ENCODE results near the gene BASP1. TPM values are rescaled to one million over a fixed set of nuclear protein-coding genes. Genes with fewer than 3 reads are reported as not detected.

BASP1 gene
- polyA plus RNA-seq, 4 donors = 0.67 to 9.5 (median 6.9) TPM

GRCh38 chr5:17272111-17272510 is 54.7 kb downstream of the BASP1 start:
- DNase-seq = no peak
- Histone ChIP-seq H3K9me3 (ENCODE audit: control insufficient read depth in 2 of 2, insufficient read depth in 1 of 2, low read depth in 1 of 2, low read length in 1 of 2) (no peaks in the 10 kb centered on the region), H3K27ac (ENCODE audit: low read depth in 1 of 3, low read length in 2 of 3) (no peak overlapping the region), H3K27me3 (ENCODE audit: control insufficient read depth in 3 of 3, insufficient read depth in 3 of 3, low read length in 3 of 3) (no peaks in the 10 kb centered on the region), H3K4me1 (ENCODE audit: control insufficient read depth in 3 of 3, insufficient read depth in 2 of 3, low read depth in 1 of 3, low read length in 2 of 3) (no peaks in the 10 kb centered on the region), H3K36me3 (ENCODE audit: control insufficient read depth in 3 of 3, insufficient read depth in 2 of 3, low read depth in 1 of 3, low read length in 3 of 3) (peaks cover 0 to 2% (median 0%) of the 10 kb centered on the region in 3 donors), H3K4me3 (ENCODE audit: low read depth in 1 of 3, low read length in 3 of 3) (no peak overlapping the region)
- WGBS, 3 donors = 76 to 87% (median 82%) methylated on average over 3 of the region's 3 CpGs
- FAIRE-seq = no peak

GRCh38 chr5:17275289-17276158 is 58.1 kb downstream of the BASP1 start:
- peaks cover 0 to 2% (median 0%) of the 10 kb centered on the region in 3 donors for H3K36me3 ChIP-seq (ENCODE audit: control insufficient read depth in 3 of 3, insufficient read depth in 2 of 3, low read depth in 1 of 3, low read length in 3 of 3)
- H3K27ac ChIP-seq (ENCODE audit: low read depth in 1 of 3, low read length in 2 of 3) = no peak overlapping the region
- no peaks in the 10 kb centered on the region for H3K4me1 ChIP-seq (ENCODE audit: control insufficient read depth in 3 of 3, insufficient read depth in 2 of 3, low read depth in 1 of 3, low read length in 2 of 3)
- H3K27me3 ChIP-seq (ENCODE audit: control insufficient read depth in 3 of 3, insufficient read depth in 3 of 3, low read length in 3 of 3) = no peaks in the 10 kb centered on the region
- H3K4me3 ChIP-seq (ENCODE audit: low read depth in 1 of 3, low read length in 3 of 3) = no peak overlapping the region
- FAIRE-seq = no peak
- WGBS, 3 donors = 96 to 97% (median 96%) methylated on average over 35 to 57 of the region's 57 CpGs
- DNase-seq = no peak
- H3K9me3 ChIP-seq (ENCODE audit: control insufficient read depth in 2 of 2, insufficient read depth in 1 of 2, low read depth in 1 of 2, low read length in 1 of 2) = no peaks in the 10 kb centered on the region

GRCh38 chr5:17276445-17276844 is 59.0 kb downstream of the BASP1 start:
- FAIRE-seq (no peak), DNase-seq (no peak)
- Histone ChIP-seq H3K27ac (ENCODE audit: low read depth in 1 of 3, low read length in 2 of 3) (no peak overlapping the region), H3K4me3 (ENCODE audit: low read depth in 1 of 3, low read length in 3 of 3) (no peak overlapping the region), H3K27me3 (ENCODE audit: control insufficient read depth in 3 of 3, insufficient read depth in 3 of 3, low read length in 3 of 3) (no peaks in the 10 kb centered on the region), H3K9me3 (ENCODE audit: control insufficient read depth in 2 of 2, insufficient read depth in 1 of 2, low read depth in 1 of 2, low read length in 1 of 2) (no peaks in the 10 kb centered on the region), H3K4me1 (ENCODE audit: control insufficient read depth in 3 of 3, insufficient read depth in 2 of 3, low read depth in 1 of 3, low read length in 2 of 3) (no peaks in the 10 kb centered on the region), H3K36me3 (ENCODE audit: control insufficient read depth in 3 of 3, insufficient read depth in 2 of 3, low read depth in 1 of 3, low read length in 3 of 3) (peaks cover 0 to 2% (median 0%) of the 10 kb centered on the region in 3 donors)
- 74 to 85% (median 78%) methylated on average over 3 of the region's 3 CpGs for WGBS, 3 donors

GRCh38 chr5:17277907-17278306 is 60.5 kb downstream of the BASP1 start:
- H3K4me3 ChIP-seq (ENCODE audit: low read depth in 1 of 3, low read length in 3 of 3) = no peak overlapping the region
- FAIRE-seq (no peak), DNase-seq (no peak)
- H3K27ac ChIP-seq (ENCODE audit: low read depth in 1 of 3, low read length in 2 of 3) = no peak overlapping the region
- H3K36me3 ChIP-seq (ENCODE audit: control insufficient read depth in 3 of 3, insufficient read depth in 2 of 3, low read depth in 1 of 3, low read length in 3 of 3) = peaks cover 0 to 2% (median 0%) of the 10 kb centered on the region in 3 donors
- no peaks in the 10 kb centered on the region for H3K9me3 ChIP-seq (ENCODE audit: control insufficient read depth in 2 of 2, insufficient read depth in 1 of 2, low read depth in 1 of 2, low read length in 1 of 2)
- H3K4me1 ChIP-seq (ENCODE audit: control insufficient read depth in 3 of 3, insufficient read depth in 2 of 3, low read depth in 1 of 3, low read length in 2 of 3) = no peaks in the 10 kb centered on the region
- 88 to 92% (median 89%) methylated on average over 5 of the region's 5 CpGs for WGBS, 3 donors
- H3K27me3 ChIP-seq (ENCODE audit: control insufficient read depth in 3 of 3, insufficient read depth in 3 of 3, low read length in 3 of 3) = no peaks in the 10 kb centered on the region

- Histone ChIP-seq H3K9me3 (ENCODE audit: control insufficient read depth in 2 of 2, insufficient read depth in 1 of 2, low read depth in 1 of 2, low read length in 1 of 2) (no peaks in the 10 kb centered on the region), H3K27me3 (ENCODE audit: control insufficient read depth in 3 of 3, insufficient read depth in 3 of 3, low read length in 3 of 3) (no peaks in the 10 kb centered on the region), H3K36me3 (ENCODE audit: control insufficient read depth in 3 of 3, insufficient read depth in 2 of 3, low read depth in 1 of 3, low read length in 3 of 3) (peaks cover 0 to 2% (median 0%) of the 10 kb centered on the region in 3 donors), H3K27ac (ENCODE audit: low read depth in 1 of 3, low read length in 2 of 3) (no peak overlapping the region), H3K4me3 (ENCODE audit: low read depth in 1 of 3, low read length in 3 of 3) (no peak overlapping the region), H3K4me1 (ENCODE audit: control insufficient read depth in 3 of 3, insufficient read depth in 2 of 3, low read depth in 1 of 3, low read length in 2 of 3) (no peaks in the 10 kb centered on the region)
- no peak for FAIRE-seq
- WGBS, 3 donors = 87 to 91% (median 87%) methylated on average over 7 of the region's 7 CpGs
- no peak for DNase-seq
Observed at GRCh38 chr5:17278931-17279330, 61.5 kb downstream of the BASP1 start.

- H3K4me1 ChIP-seq (ENCODE audit: control insufficient read depth in 3 of 3, insufficient read depth in 2 of 3, low read depth in 1 of 3, low read length in 2 of 3) = no peaks in the 10 kb centered on the region
- H3K36me3 ChIP-seq (ENCODE audit: control insufficient read depth in 3 of 3, insufficient read depth in 2 of 3, low read depth in 1 of 3, low read length in 3 of 3) = peaks cover 0 to 2% (median 0%) of the 10 kb centered on the region in 3 donors
- H3K4me3 ChIP-seq (ENCODE audit: low read depth in 1 of 3, low read length in 3 of 3) = no peak overlapping the region
- WGBS, 3 donors = 89 to 96% (median 91%) methylated on average over 2 of the region's 2 CpGs
- H3K27ac ChIP-seq (ENCODE audit: low read depth in 1 of 3, low read length in 2 of 3) = no peak overlapping the region
- FAIRE-seq (no peak), DNase-seq (no peak)
- H3K27me3 ChIP-seq (ENCODE audit: control insufficient read depth in 3 of 3, insufficient read depth in 3 of 3, low read length in 3 of 3) = no peaks in the 10 kb centered on the region
- no peaks in the 10 kb centered on the region for H3K9me3 ChIP-seq (ENCODE audit: control insufficient read depth in 2 of 2, insufficient read depth in 1 of 2, low read depth in 1 of 2, low read length in 1 of 2)
Observed at GRCh38 chr5:17279487-17279886, 62.1 kb downstream of the BASP1 start.

- no peaks in the 10 kb centered on the region for H3K36me3 ChIP-seq (ENCODE audit: control insufficient read depth in 3 of 3, insufficient read depth in 2 of 3, low read depth in 1 of 3, low read length in 3 of 3)
- FAIRE-seq = no peak
- no peak overlapping the region for H3K4me3 ChIP-seq (ENCODE audit: low read depth in 1 of 3, low read length in 3 of 3)
- peaks cover 0 to under 1% of the 10 kb centered on the region in 2 donors for H3K9me3 ChIP-seq (ENCODE audit: control insufficient read depth in 2 of 2, insufficient read depth in 1 of 2, low read depth in 1 of 2, low read length in 1 of 2)
- WGBS, 3 donors = 45 to 56% (median 51%) methylated on average over 6 of the region's 6 CpGs
- H3K27me3 ChIP-seq (ENCODE audit: control insufficient read depth in 3 of 3, insufficient read depth in 3 of 3, low read length in 3 of 3) = no peaks in the 10 kb centered on the region
- H3K4me1 ChIP-seq (ENCODE audit: control insufficient read depth in 3 of 3, insufficient read depth in 2 of 3, low read depth in 1 of 3, low read length in 2 of 3) = no peaks in the 10 kb centered on the region
- no peak for DNase-seq
- no peak overlapping the region for H3K27ac ChIP-seq (ENCODE audit: low read depth in 1 of 3, low read length in 2 of 3)
Observed at GRCh38 chr5:17282283-17283120, 65.1 kb downstream of the BASP1 start.

GRCh38 chr5:17283121-17283415 is 65.6 kb downstream of the BASP1 start:
- Histone ChIP-seq H3K27ac (ENCODE audit: low read depth in 1 of 3, low read length in 2 of 3) (no peak overlapping the region), H3K27me3 (ENCODE audit: control insufficient read depth in 3 of 3, insufficient read depth in 3 of 3, low read length in 3 of 3) (no peaks in the 10 kb centered on the region), H3K36me3 (ENCODE audit: control insufficient read depth in 3 of 3, insufficient read depth in 2 of 3, low read depth in 1 of 3, low read length in 3 of 3) (no peaks in the 10 kb centered on the region), H3K9me3 (ENCODE audit: control insufficient read depth in 2 of 2, insufficient read depth in 1 of 2, low read depth in 1 of 2, low read length in 1 of 2) (peaks cover 0 to 4% of the 10 kb centered on the region in 2 donors), H3K4me1 (ENCODE audit: control insufficient read depth in 3 of 3, insufficient read depth in 2 of 3, low read depth in 1 of 3, low read length in 2 of 3) (no peaks in the 10 kb centered on the region), H3K4me3 (ENCODE audit: low read depth in 1 of 3, low read length in 3 of 3) (no peak overlapping the region)
- no peak for FAIRE-seq
- DNase-seq = no peak
- WGBS, 3 donors = 58 to 80% (median 64%) methylated on average over 2 of the region's 2 CpGs

Data from small intestine (tissue), 7 donors.